Stimulated activated CD8-positive, alpha-beta memory T cell treated with anti-CD3 and anti-CD28 coated beads, Interleukin-7, amount 100 ng/mL, for 1 hour (primary cell): Measurements from ENCODE around the gene MTFP1.
A peak's percentile ranks its signal among the peaks of the same experiment; 100 is the strongest.
"Not testable (repeated sequence)": the region's sequence is repeated elsewhere in the genome, so short reads cannot be mapped to it uniquely, and the experiment has no call there.

Source experiments
- DNase-seq, 2 donors: peaks; one replicate each; pipeline ENCODE4 v3.0.0-alpha.2; 2020; ENCODE audit warnings: low read depth in 2 of 2

MTFP1 gene

GRCh38 chr22:30425616-30426387 lies at the start of gene MTFP1:
Gene MTFP1 (plus strand): TSS chr22:30425768. CDS start chr22:30425880, 112 bp downstream.
- DNase-seq = no peak

- DNase-seq = no peak
These were observed 45.6 kb upstream of the MTFP1 start for GRCh38 chr22:30380011-30380410.

GRCh38 chr22:30381264-30381663 lies 44.3 kb upstream of the MTFP1 start:
- no peak for DNase-seq

GRCh38 chr22:30382340-30382739 lies 43.2 kb upstream of the MTFP1 start:
- no peak for DNase-seq

- no peak for DNase-seq
These were observed 42.5 kb upstream of the MTFP1 start for GRCh38 chr22:30383061-30383460.

- no peak for DNase-seq
These were observed 39.6 kb upstream of the MTFP1 start for GRCh38 chr22:30385942-30386341.

- no peak for DNase-seq
These were observed 39.0 kb upstream of the MTFP1 start for GRCh38 chr22:30386608-30386959.

GRCh38 chr22:30386960-30387827 lies 38.4 kb upstream of the MTFP1 start, which contains the start of gene RNF215:
Gene RNF215 (minus strand): TSS chr22:30387411. CDS start chr22:30387313, 98 bp downstream.
- peak; percentile 59 to 64 for DNase-seq

GRCh38 chr22:30390974-30391691 lies 34.4 kb upstream of the MTFP1 start:
- DNase-seq = peak; percentile 51 to 58

- no peak for DNase-seq
These were observed 32.8 kb upstream of the MTFP1 start for GRCh38 chr22:30392661-30393321.

GRCh38 chr22:30393322-30393680 lies 32.3 kb upstream of the MTFP1 start:
- no peak for DNase-seq

- no peak for DNase-seq
These were observed 31.7 kb upstream of the MTFP1 start for GRCh38 chr22:30393885-30394284.

GRCh38 chr22:30396871-30397655 lies 28.5 kb upstream of the MTFP1 start, which contains the start of gene SEC14L2:
Gene SEC14L2 (plus strand): TSS chr22:30397018. CDS start chr22:30397117, 99 bp downstream.
- peak; percentile 14 to 25 for DNase-seq

- DNase-seq = no peak
These were observed 27.6 kb upstream of the MTFP1 start for GRCh38 chr22:30397656-30398635.

- no peak for DNase-seq
These were observed 26.6 kb upstream of the MTFP1 start for GRCh38 chr22:30398685-30399680.

GRCh38 chr22:30399718-30400117 lies 25.9 kb upstream of the MTFP1 start:
- DNase-seq = no peak

GRCh38 chr22:30400159-30400558 lies 25.4 kb upstream of the MTFP1 start:
- no peak for DNase-seq

- DNase-seq = not testable (repeated sequence)
These were observed 24.5 kb upstream of the MTFP1 start for GRCh38 chr22:30401024-30401423.
